PC-3 (cell line): ENCODE measurements around the gene FOXK2.

Source experiments
- EZH2phosphoT487 ChIP-seq: fragments of 300-600 bp; sonication (generic); IDR thresholded peaks from 2 replicates; pipeline ENCODE4 v1.6.1; 2018; ENCODE audit warnings: mild to moderate bottlenecking, antibody characterized with exemption, low read length, borderline replicate concordance
- TF ChIP-seq, protein P1 (sequence below): fragments of 300-600 bp; sonication (generic); conservative IDR thresholded peaks from 2 replicates; pipeline ENCODE4 v1.5.1; 2017; ENCODE audit warnings: antibody characterized with exemption, low read depth, mild to moderate bottlenecking, low read length

DNA sequence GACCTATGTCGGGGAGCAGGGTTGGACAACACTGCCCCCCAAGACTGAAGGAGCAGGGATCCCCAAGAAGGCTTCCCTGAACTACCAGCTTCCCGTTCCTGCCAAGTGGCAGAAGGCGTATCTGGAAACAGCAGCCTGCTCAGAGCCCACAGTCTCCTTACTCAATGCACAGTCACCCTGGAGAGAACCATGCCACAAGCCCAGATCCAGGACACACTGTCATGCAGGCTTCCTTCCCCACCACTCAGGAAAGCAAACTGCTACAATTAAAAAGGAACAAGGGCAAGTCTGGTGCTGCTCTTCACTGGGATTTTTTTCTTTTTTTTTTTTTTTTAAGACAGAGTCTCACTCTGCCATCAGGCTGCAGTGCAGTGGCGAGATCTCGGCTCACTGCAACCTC lies 120.5 kb downstream of the FOXK2 start:
- TF ChIP-seq, protein P1, sequence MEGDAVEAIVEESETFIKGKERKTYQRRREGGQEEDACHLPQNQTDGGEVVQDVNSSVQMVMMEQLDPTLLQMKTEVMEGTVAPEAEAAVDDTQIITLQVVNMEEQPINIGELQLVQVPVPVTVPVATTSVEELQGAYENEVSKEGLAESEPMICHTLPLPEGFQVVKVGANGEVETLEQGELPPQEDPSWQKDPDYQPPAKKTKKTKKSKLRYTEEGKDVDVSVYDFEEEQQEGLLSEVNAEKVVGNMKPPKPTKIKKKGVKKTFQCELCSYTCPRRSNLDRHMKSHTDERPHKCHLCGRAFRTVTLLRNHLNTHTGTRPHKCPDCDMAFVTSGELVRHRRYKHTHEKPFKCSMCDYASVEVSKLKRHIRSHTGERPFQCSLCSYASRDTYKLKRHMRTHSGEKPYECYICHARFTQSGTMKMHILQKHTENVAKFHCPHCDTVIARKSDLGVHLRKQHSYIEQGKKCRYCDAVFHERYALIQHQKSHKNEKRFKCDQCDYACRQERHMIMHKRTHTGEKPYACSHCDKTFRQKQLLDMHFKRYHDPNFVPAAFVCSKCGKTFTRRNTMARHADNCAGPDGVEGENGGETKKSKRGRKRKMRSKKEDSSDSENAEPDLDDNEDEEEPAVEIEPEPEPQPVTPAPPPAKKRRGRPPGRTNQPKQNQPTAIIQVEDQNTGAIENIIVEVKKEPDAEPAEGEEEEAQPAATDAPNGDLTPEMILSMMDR = no peak
- TF ChIP-seq EZH2phosphoT487 = no peak
